ENCODE data around the gene JPH3.

Gene JPH3

GRCh38 chr16:87610026-87610425 is 7.7 kb downstream of the JPH3 start:
- peaks cover under 1% of the 10 kb centered on the region for H3K4me1 ChIP-seq (ENCODE audit: insufficient read depth, insufficient read length)
- DNase-seq (ENCODE audit: low read depth, low spot score): no peak
- TF ChIP-seq SUZ12 (IDR thresholded peaks at IDR 0.05; ENCODE audit: extremely low read depth, insufficient read depth, insufficient read length) (no peak), ZNF274 (IDR thresholded peaks at IDR 0.05; ENCODE audit: low read depth, low read length) (no peak), YY1 (IDR thresholded peaks at IDR 0.05; ENCODE audit: insufficient read depth, insufficient read length) (no peak)
- H3K36me3 ChIP-seq (ENCODE audit: insufficient read depth, insufficient read length, low read length): peaks cover 3% of the 10 kb centered on the region
- H3K9me3 ChIP-seq (ENCODE audit: insufficient read depth, low read length): no peaks in the 10 kb centered on the region
- H3K9ac ChIP-seq (ENCODE audit: insufficient read length, low read depth): no peak overlapping the region
- no peak overlapping the region for H3K4me3 ChIP-seq (ENCODE audit: insufficient read length, low read depth)
- H3K27me3 ChIP-seq (ENCODE audit: insufficient read depth, insufficient read length): peaks cover 8% of the 10 kb centered on the region

GRCh38 chr16:87611456-87611855 is 9.1 kb downstream of the JPH3 start:
- H3K9ac ChIP-seq (ENCODE audit: insufficient read length, low read depth): no peak overlapping the region
- DNase-seq (ENCODE audit: low read depth, low spot score): no peak
- no peak overlapping the region for H3K4me3 ChIP-seq (ENCODE audit: insufficient read length, low read depth)
- H3K9me3 ChIP-seq (ENCODE audit: insufficient read depth, low read length): no peaks in the 10 kb centered on the region
- H3K4me1 ChIP-seq (ENCODE audit: insufficient read depth, insufficient read length): no peaks in the 10 kb centered on the region
- no peaks in the 10 kb centered on the region for H3K27me3 ChIP-seq (ENCODE audit: insufficient read depth, insufficient read length)
- H3K36me3 ChIP-seq (ENCODE audit: insufficient read depth, insufficient read length, low read length): peaks cover 3% of the 10 kb centered on the region
- TF ChIP-seq YY1 (IDR thresholded peaks at IDR 0.05; ENCODE audit: insufficient read depth, insufficient read length): no peak
- TF ChIP-seq SUZ12 (IDR thresholded peaks at IDR 0.05; ENCODE audit: extremely low read depth, insufficient read depth, insufficient read length): no peak
- no peak for TF ChIP-seq ZNF274 (IDR thresholded peaks at IDR 0.05; ENCODE audit: low read depth, low read length)

GRCh38 chr16:87613961-87614360 is 11.7 kb downstream of the JPH3 start:
- H3K36me3 ChIP-seq (ENCODE audit: insufficient read depth, insufficient read length, low read length): peaks cover under 1% of the 10 kb centered on the region

GRCh38 chr16:87615621-87616041 is 13.3 kb downstream of the JPH3 start:
- Histone ChIP-seq H3K9ac (ENCODE audit: insufficient read length, low read depth) (no peak overlapping the region), H3K4me3 (ENCODE audit: insufficient read length, low read depth) (no peak overlapping the region), H3K4me1 (ENCODE audit: insufficient read depth, insufficient read length) (peaks cover 13% of the 10 kb centered on the region), H3K27me3 (ENCODE audit: insufficient read depth, insufficient read length) (no peaks in the 10 kb centered on the region), H3K9me3 (ENCODE audit: insufficient read depth, low read length) (no peaks in the 10 kb centered on the region), H3K36me3 (ENCODE audit: insufficient read depth, insufficient read length, low read length) (no peaks in the 10 kb centered on the region)
- TF ChIP-seq YY1 (IDR thresholded peaks at IDR 0.05; ENCODE audit: insufficient read depth, insufficient read length) (no peak), ZNF274 (IDR thresholded peaks at IDR 0.05; ENCODE audit: low read depth, low read length) (no peak), SUZ12 (IDR thresholded peaks at IDR 0.05; ENCODE audit: extremely low read depth, insufficient read depth, insufficient read length) (no peak)
- DNase-seq (ENCODE audit: low read depth, low spot score): no peak

More at GRCh38 chr16:87613961-87614360, 11.7 kb downstream of the JPH3 start:
- Histone ChIP-seq H3K27me3 (ENCODE audit: insufficient read depth, insufficient read length) (no peaks in the 10 kb centered on the region), H3K4me1 (ENCODE audit: insufficient read depth, insufficient read length) (no peaks in the 10 kb centered on the region), H3K4me3 (ENCODE audit: insufficient read length, low read depth) (no peak overlapping the region), H3K9me3 (ENCODE audit: insufficient read depth, low read length) (no peaks in the 10 kb centered on the region), H3K9ac (ENCODE audit: insufficient read length, low read depth) (no peak overlapping the region)
- TF ChIP-seq ZNF274 (IDR thresholded peaks at IDR 0.05; ENCODE audit: low read depth, low read length) (no peak), YY1 (IDR thresholded peaks at IDR 0.05; ENCODE audit: insufficient read depth, insufficient read length) (no peak), SUZ12 (IDR thresholded peaks at IDR 0.05; ENCODE audit: extremely low read depth, insufficient read depth, insufficient read length) (no peak)
- no peak for DNase-seq (ENCODE audit: low read depth, low spot score)

- Histone ChIP-seq H3K9me3 (ENCODE audit: insufficient read depth, low read length) (no peaks in the 10 kb centered on the region), H3K36me3 (ENCODE audit: insufficient read depth, insufficient read length, low read length) (no peaks in the 10 kb centered on the region), H3K4me3 (ENCODE audit: insufficient read length, low read depth) (no peak overlapping the region), H3K4me1 (ENCODE audit: insufficient read depth, insufficient read length) (peaks cover 19% of the 10 kb centered on the region), H3K9ac (ENCODE audit: insufficient read length, low read depth) (no peak overlapping the region), H3K27me3 (ENCODE audit: insufficient read depth, insufficient read length) (no peaks in the 10 kb centered on the region)
- DNase-seq (ENCODE audit: low read depth, low spot score): no peak
- TF ChIP-seq ZNF274 (IDR thresholded peaks at IDR 0.05; ENCODE audit: low read depth, low read length): no peak
- TF ChIP-seq YY1 (IDR thresholded peaks at IDR 0.05; ENCODE audit: insufficient read depth, insufficient read length): no peak
Measured at GRCh38 chr16:87616556-87616955, 14.2 kb downstream of the JPH3 start.

GRCh38 chr16:87618216-87618615 is 15.9 kb downstream of the JPH3 start:
- H3K9me3 ChIP-seq (ENCODE audit: insufficient read depth, low read length): no peaks in the 10 kb centered on the region
- H3K9ac ChIP-seq (ENCODE audit: insufficient read length, low read depth): no peak overlapping the region
- no peak for TF ChIP-seq SUZ12 (IDR thresholded peaks at IDR 0.05; ENCODE audit: extremely low read depth, insufficient read depth, insufficient read length)
- TF ChIP-seq YY1 (IDR thresholded peaks at IDR 0.05; ENCODE audit: insufficient read depth, insufficient read length): no peak
- TF ChIP-seq ZNF274 (IDR thresholded peaks at IDR 0.05; ENCODE audit: low read depth, low read length): no peak

GRCh38 chr16:87619360-87620200 is 17.3 kb downstream of the JPH3 start:
- no peaks in the 10 kb centered on the region for H3K36me3 ChIP-seq (ENCODE audit: insufficient read depth, insufficient read length, low read length)
- H3K9me3 ChIP-seq (ENCODE audit: insufficient read depth, low read length): no peaks in the 10 kb centered on the region
- H3K27me3 ChIP-seq (ENCODE audit: insufficient read depth, insufficient read length): no peaks in the 10 kb centered on the region

More at GRCh38 chr16:87618216-87618615, 15.9 kb downstream of the JPH3 start:
- Histone ChIP-seq H3K4me1 (ENCODE audit: insufficient read depth, insufficient read length) (peaks cover 29% of the 10 kb centered on the region), H3K27me3 (ENCODE audit: insufficient read depth, insufficient read length) (no peaks in the 10 kb centered on the region), H3K36me3 (ENCODE audit: insufficient read depth, insufficient read length, low read length) (no peaks in the 10 kb centered on the region), H3K4me3 (ENCODE audit: insufficient read length, low read depth) (no peak overlapping the region)
- DNase-seq (ENCODE audit: low read depth, low spot score): no peak

More at GRCh38 chr16:87619360-87620200, 17.3 kb downstream of the JPH3 start:
- peaks cover 29% of the 10 kb centered on the region for H3K4me1 ChIP-seq (ENCODE audit: insufficient read depth, insufficient read length)
- TF ChIP-seq SUZ12 (IDR thresholded peaks at IDR 0.05; ENCODE audit: extremely low read depth, insufficient read depth, insufficient read length): no peak
- no peak for TF ChIP-seq ZNF274 (IDR thresholded peaks at IDR 0.05; ENCODE audit: low read depth, low read length)
- TF ChIP-seq YY1 (IDR thresholded peaks at IDR 0.05; ENCODE audit: insufficient read depth, insufficient read length): no peak
- no peak overlapping the region for H3K4me3 ChIP-seq (ENCODE audit: insufficient read length, low read depth)
- no peak for DNase-seq (ENCODE audit: low read depth, low spot score)
- H3K9ac ChIP-seq (ENCODE audit: insufficient read length, low read depth): no peak overlapping the region
